ENCODE results near the gene CCT5.

GRCh38 chr5:10289991-10290390 is 39.9 kb downstream of the CCT5 start:
- no peak for TF ChIP-seq EZH2phosphoT487 (IDR thresholded peaks at IDR 0.05; ENCODE audit: low read depth)
- no peak for TF ChIP-seq CTCF (IDR thresholded peaks at IDR 0.05; ENCODE audit: low read depth, low read length)

Measured in OCI-LY3 (cell line).